Neural progenitor cell (in vitro differentiated cells): ENCODE measurements around the gene SPRED2. TPM values are rescaled to one million over a fixed set of nuclear protein-coding genes. Genes with fewer than 3 reads are reported as not detected.

ENCODE experiments used
- DNase-seq: peaks from one replicate; pipeline ENCODE4 v3.0.0-alpha.2; 2016; ENCODE audit warnings: low spot score
- H2AFZ ChIP-seq: fragments of 200-600 bp; sonication (generic); replicated peaks from 2 replicates; pipeline ENCODE4 v1.6.1; 2016; ENCODE audit warnings: antibody characterized with exemption
- H3F3A ChIP-seq: fragments of 200-600 bp; sonication (generic); 2 replicates; pipeline ENCODE4 v1.6.1; 2016; ENCODE audit warnings: antibody characterized with exemption, low read depth
- H3K27ac ChIP-seq: fragments of 200-600 bp; sonication (generic); 2 replicates; pipeline ENCODE4 v1.5.1; 2016; ENCODE audit warnings: mild to moderate bottlenecking
- H3K27me3 ChIP-seq: fragments of 200-600 bp; sonication (generic); 2 replicates; pipeline ENCODE4 v1.6.1; 2016; ENCODE audit warnings: mild to moderate bottlenecking, moderate library complexity
- H3K36me3 ChIP-seq: fragments of 200-600 bp; sonication (generic); 2 replicates; pipeline ENCODE4 v1.5.1; 2016
- H3K4me1 ChIP-seq: fragments of 200-600 bp; sonication (generic); 2 replicates; pipeline ENCODE4 v1.6.1; 2016; ENCODE audit warnings: mixed run types
- H3K4me2 ChIP-seq: fragments of 200-600 bp; sonication (generic); 2 replicates; pipeline ENCODE4 v1.6.1; 2016
- H3K4me3 ChIP-seq: fragments of 200-600 bp; sonication (generic); 2 replicates; pipeline ENCODE4 v1.5.1; 2016
- H3K79me2 ChIP-seq: fragments of 200-600 bp; sonication (generic); 2 replicates; pipeline ENCODE4 v1.6.1; 2016; ENCODE audit warnings: low read depth
- H3K9ac ChIP-seq: fragments of 200-600 bp; sonication (generic); 2 replicates; pipeline ENCODE4 v1.6.1; 2016
- H3K9me3 ChIP-seq: fragments of 200-600 bp; sonication (generic); 2 replicates; pipeline ENCODE4 v1.5.1; 2016; ENCODE audit warnings: low read depth
- H4K20me1 ChIP-seq: fragments of 200-600 bp; sonication (generic); 2 replicates; pipeline ENCODE4 v1.6.1; 2016; ENCODE audit warnings: low read depth
- H3K27ac Mint-ChIP-seq: 3 replicates; pipeline ENCODE4 v1.8.0; 2021; ENCODE audit warnings: mixed read lengths
- H3K27me3 Mint-ChIP-seq: 2 replicates; pipeline ENCODE4 v1.8.0; 2022; ENCODE audit warnings: low read depth, mild to moderate bottlenecking, inconsistent platforms, moderate library complexity, mixed read lengths; ENCODE audit not compliant: insufficient read depth
- H3K36me3 Mint-ChIP-seq: 3 replicates; pipeline ENCODE4 v1.8.0; 2021; ENCODE audit warnings: mixed read lengths
- H3K4me1 Mint-ChIP-seq: 3 replicates; pipeline ENCODE4 v1.8.0; 2021; ENCODE audit warnings: mixed read lengths
- H3K4me3 Mint-ChIP-seq: 3 replicates; pipeline ENCODE4 v1.8.0; 2021; ENCODE audit warnings: mild to moderate bottlenecking, moderate library complexity, mixed read lengths
- H3K9me3 Mint-ChIP-seq: 3 replicates; pipeline ENCODE4 v1.8.0; 2020; ENCODE audit warnings: mixed read lengths
- CTCF ChIP-seq: fragments of 200-600 bp; sonication (generic); IDR thresholded peaks from 2 replicates; pipeline ENCODE4 v1.5.1; 2017; ENCODE audit warnings: antibody characterized with exemption, mild to moderate bottlenecking
- EZH2 ChIP-seq: fragments of 200-600 bp; sonication (generic); IDR thresholded peaks from 2 replicates; pipeline ENCODE4 v1.6.1; 2017; ENCODE audit warnings: antibody characterized with exemption, mild to moderate bottlenecking, moderate library complexity
- EZH2phosphoT487 ChIP-seq: fragments of 200-600 bp; sonication (generic); IDR thresholded peaks from 2 replicates; pipeline ENCODE4 v1.6.1; 2017; ENCODE audit warnings: antibody characterized with exemption
- total RNA-seq: library from RNA; depleted of rRNA; stranded (reverse); fragments of >200 nt; gene quantifications from 2 replicates; pipeline ENCODE4 v1.2.3, GENCODE V29; 2015; ENCODE audit warnings: low replicate concordance

SPRED2 gene
- total RNA-seq, 1 donor from 2014 or later, result 11.6 TPM

GRCh38 chr2:65354773-65355172 is 77.6 kb downstream of the SPRED2 start:
- Histone ChIP-seq H3K27me3 (no peaks in the 10 kb centered on the region), H4K20me1 (peaks cover 87% of the 10 kb centered on the region), H3K9me3 (no peaks in the 10 kb centered on the region), H2AFZ (no peak overlapping the region), H3K36me3 (no peaks in the 10 kb centered on the region), H3K9ac (no peak overlapping the region), H3K79me2 (peaks cover 7% of the 10 kb centered on the region), H3K4me1 (peaks cover 51% of the 10 kb centered on the region), H3K4me2 (no peak overlapping the region), H3K4me3 (no peak overlapping the region), H3K27ac (no peak overlapping the region), H3F3A (peaks cover 20% of the 10 kb centered on the region)
- no peak for DNase-seq
- H3K27ac Mint-ChIP-seq, result no peak overlapping the region
- H3K4me1 Mint-ChIP-seq, result peaks cover 74% of the 10 kb centered on the region
- no peak overlapping the region for H3K4me3 Mint-ChIP-seq
- no peak for TF ChIP-seq EZH2
- TF ChIP-seq CTCF, result no peak
- no peak for TF ChIP-seq EZH2phosphoT487
- H3K27me3 Mint-ChIP-seq, result peaks cover 2% of the 10 kb centered on the region
- peaks cover 7% of the 10 kb centered on the region for H3K36me3 Mint-ChIP-seq
- H3K9me3 Mint-ChIP-seq, result no peaks in the 10 kb centered on the region

- no peak for TF ChIP-seq EZH2
- no peak for TF ChIP-seq EZH2phosphoT487
- no peak for TF ChIP-seq CTCF
- H3K36me3 ChIP-seq, result no peaks in the 10 kb centered on the region
- Mint-ChIP-seq H3K4me1 (peaks cover 82% of the 10 kb centered on the region), H3K4me3 (no peak overlapping the region), H3K36me3 (peaks cover 5% of the 10 kb centered on the region), H3K27ac (no peak overlapping the region), H3K9me3 (no peaks in the 10 kb centered on the region), H3K27me3 (peaks cover 2% of the 10 kb centered on the region)
- H3K27ac ChIP-seq, result peak overlapping the region; percentile 4
- no peaks in the 10 kb centered on the region for H3K9me3 ChIP-seq
- H4K20me1 ChIP-seq, result peaks cover 89% of the 10 kb centered on the region
- peaks cover 20% of the 10 kb centered on the region for H3F3A ChIP-seq
- H3K79me2 ChIP-seq, result peaks cover 7% of the 10 kb centered on the region
- no peak overlapping the region for H2AFZ ChIP-seq
- peak overlapping the region; percentile 5 for H3K4me2 ChIP-seq
- no peak overlapping the region for H3K9ac ChIP-seq
- DNase-seq, result peak; percentile 78
- H3K4me3 ChIP-seq, result no peak overlapping the region
- no peaks in the 10 kb centered on the region for H3K27me3 ChIP-seq
- peaks cover 51% of the 10 kb centered on the region for H3K4me1 ChIP-seq
Measured at GRCh38 chr2:65353927-65354326, 78.5 kb downstream of the SPRED2 start.

- Mint-ChIP-seq H3K4me1 (peaks cover 84% of the 10 kb centered on the region), H3K36me3 (peaks cover 7% of the 10 kb centered on the region), H3K27me3 (peaks cover 2% of the 10 kb centered on the region), H3K4me3 (no peak overlapping the region), H3K9me3 (peaks cover under 1% of the 10 kb centered on the region), H3K27ac (peak overlapping the region; percentile 80)
- Histone ChIP-seq H4K20me1 (peaks cover 83% of the 10 kb centered on the region), H3K4me3 (no peak overlapping the region), H3K79me2 (peaks cover 11% of the 10 kb centered on the region), H3F3A (peaks cover 20% of the 10 kb centered on the region), H3K36me3 (no peaks in the 10 kb centered on the region), H3K4me2 (no peak overlapping the region), H2AFZ (no peak overlapping the region), H3K9me3 (no peaks in the 10 kb centered on the region), H3K27me3 (no peaks in the 10 kb centered on the region), H3K9ac (no peak overlapping the region), H3K27ac (no peak overlapping the region), H3K4me1 (peaks cover 50% of the 10 kb centered on the region)
- DNase-seq, result peak; percentile 47
- TF ChIP-seq EZH2 (no peak), CTCF (peak; percentile 39)
Measured at GRCh38 chr2:65353046-65353445, 79.4 kb downstream of the SPRED2 start.
